Right renal pelvis (tissue), 4 donors: ENCODE measurements around the gene NKX2-1. TPM values are rescaled to one million over a fixed set of nuclear protein-coding genes. Genes with fewer than 3 reads are reported as not detected.
"Not testable (repeated sequence)": the region's sequence is repeated elsewhere in the genome, so short reads cannot be mapped to it uniquely, and the experiment has no call there.

Experiments
- DNase-seq, 4 donors: peaks; one replicate each; pipeline ENCODE4 v3.0.0-alpha.2; 2013; ENCODE audit warnings: low read depth in 4 of 4, low spot score in 3 of 4, missing footprints in 1 of 4
- polyA plus RNA-seq, 4 donors: library from polyadenylated mRNA; unstranded; fragments of 120-200 nt; gene quantifications; one replicate each; pipeline ENCODE4 v1.2.1, GENCODE V29; 2013; ENCODE audit not compliant: insufficient read length in 4 of 4

NKX2-1 gene
- polyA plus RNA-seq, 4 donors = 0.13 to 0.25 TPM; not detected in 2

DNA sequence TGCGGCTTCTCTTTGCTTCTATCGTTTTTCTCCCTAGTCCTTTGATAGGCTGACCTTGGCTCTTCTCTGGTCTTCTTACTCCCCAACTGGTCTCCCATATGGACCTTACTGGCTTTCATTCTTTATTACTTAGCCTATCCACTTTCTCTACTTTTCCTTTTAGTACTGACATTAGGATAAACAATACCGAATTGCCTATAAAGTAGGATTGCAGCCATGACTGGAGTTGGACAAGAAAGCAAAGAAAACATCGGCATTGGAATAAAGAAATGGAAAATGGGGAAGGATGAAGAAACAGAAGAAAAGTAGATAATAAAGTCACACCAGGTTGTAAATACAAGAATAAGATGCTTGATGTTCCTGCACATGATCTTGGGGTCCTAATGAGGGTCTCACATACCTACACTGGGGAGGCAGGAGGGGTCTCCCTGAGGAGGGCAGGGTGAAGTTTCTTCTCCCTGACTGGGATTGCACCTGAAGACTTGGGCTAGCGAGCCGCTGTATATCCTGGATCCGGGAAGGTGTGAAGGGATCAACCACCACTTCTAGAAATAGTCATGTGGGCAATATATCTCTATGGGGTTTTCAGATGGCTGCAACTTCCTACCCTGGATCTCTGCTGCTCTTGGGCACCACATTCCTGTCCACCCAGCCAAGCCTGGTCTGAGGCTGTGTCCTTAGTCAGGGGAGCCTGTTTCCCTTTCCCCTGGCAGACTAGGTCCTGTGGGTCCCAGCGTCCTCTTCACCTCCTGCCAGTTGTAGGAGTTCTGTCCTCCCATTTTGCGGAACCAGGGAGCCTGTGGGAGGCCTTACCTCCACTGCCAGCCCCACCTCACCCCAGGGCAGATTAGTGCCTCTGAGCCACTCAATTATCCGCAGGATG lies 13.1 kb downstream of the NKX2-1 start:
- no peak for DNase-seq

- no peak for DNase-seq
Observed at GRCh38 chr14:36505892-36506731, 13.9 kb downstream of the NKX2-1 start.

- DNase-seq = no peak
Observed at GRCh38 chr14:36505181-36505815, 14.7 kb downstream of the NKX2-1 start.

- no peak for DNase-seq
Observed at GRCh38 chr14:36504771-36505175, 15.3 kb downstream of the NKX2-1 start.

DNA sequence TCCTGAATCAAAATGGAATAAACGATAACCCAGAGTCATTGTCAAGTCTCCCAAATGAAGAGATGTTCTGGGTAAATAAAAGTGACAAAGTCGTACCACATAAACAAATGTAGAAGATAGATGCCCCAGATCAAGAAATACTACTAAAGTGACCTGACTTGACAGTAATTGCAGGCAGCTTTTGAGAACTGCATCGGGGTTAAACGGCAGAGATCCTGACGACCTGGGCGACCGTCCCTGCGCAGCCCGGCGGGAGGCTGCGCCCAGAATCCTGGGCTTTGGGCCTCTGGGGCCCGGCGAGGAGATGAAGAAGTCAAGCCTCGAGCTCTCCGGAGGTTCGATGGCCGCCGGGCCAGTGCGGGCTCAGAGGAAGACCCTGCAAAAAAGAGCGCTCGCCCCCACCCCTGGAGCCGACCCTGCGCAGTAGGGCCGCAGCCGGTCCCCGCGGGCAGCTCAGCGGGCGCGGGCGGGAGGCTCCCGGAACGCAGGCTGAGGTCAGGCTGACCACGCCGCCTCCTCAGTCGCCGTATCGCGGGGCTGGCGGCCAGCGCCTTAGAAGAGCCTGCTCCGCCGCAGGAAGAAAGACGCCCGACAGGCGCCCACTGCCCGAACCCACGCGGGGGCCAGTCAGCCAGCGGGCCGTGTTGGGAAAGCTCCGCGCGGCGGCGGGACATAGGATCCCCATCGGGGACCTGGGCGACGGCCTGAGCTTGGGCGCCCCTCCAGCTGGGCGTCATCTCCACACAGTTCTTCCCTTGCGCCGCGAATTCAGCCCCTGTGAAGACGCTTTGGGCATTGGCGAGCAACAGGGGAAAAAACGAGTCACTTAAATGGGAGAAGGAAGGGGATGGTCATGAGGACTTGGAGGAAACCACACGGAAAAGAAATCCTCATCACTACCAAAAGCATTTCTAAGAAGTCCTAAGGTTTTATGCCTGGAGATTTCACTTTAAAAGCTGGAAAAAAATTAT lies 16.0 kb downstream of the NKX2-1 start:
- no peak for DNase-seq

GRCh38 chr14:36502558-36503508 lies 17.2 kb downstream of the NKX2-1 start:
- DNase-seq = no peak

DNA sequence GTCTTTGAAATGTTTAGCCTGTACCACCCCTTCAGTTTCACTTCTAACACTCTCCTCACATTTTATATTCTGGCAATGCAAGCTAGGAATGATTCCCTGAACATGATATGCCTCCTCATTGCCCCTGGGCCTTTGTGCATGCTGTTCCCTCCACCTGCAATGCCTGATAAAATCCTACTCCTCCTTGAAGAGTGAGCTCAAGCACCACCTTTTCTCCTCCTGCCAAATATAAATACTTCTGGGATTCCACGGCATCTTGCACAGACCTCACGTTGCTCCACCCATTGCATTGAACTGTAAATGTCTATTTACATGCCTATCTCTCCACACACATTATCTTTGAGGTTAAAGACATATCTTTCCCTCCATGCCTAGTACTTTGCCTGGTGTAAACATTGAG lies 21.1 kb downstream of the NKX2-1 start:
- no peak for DNase-seq

GRCh38 chr14:36496346-36496745 lies 23.7 kb downstream of the NKX2-1 start:
- no peak for DNase-seq

- no peak for DNase-seq
Observed at GRCh38 chr14:36495666-36496065, 24.4 kb downstream of the NKX2-1 start.

- DNase-seq = no peak
Observed at GRCh38 chr14:36493761-36494160, 26.3 kb downstream of the NKX2-1 start.

DNA sequence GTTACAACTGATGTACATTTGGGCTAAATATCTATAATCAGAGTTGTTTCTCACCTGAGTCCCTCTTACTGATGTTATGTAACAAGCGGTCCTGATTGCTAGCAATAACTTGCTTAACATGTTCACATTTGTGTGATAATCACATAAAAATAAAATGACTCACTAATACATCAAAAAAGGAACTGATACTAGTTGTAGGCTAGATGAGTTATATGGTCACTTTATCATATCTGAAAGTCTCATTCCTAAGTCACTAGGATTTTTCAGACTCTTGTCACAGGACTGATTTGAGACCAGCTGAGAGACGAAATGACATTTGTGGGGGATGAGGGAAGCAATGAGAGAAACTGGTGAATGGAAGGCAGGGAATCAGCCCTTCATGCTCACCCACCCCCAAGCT lies 34.3 kb downstream of the NKX2-1 start:
- no peak for DNase-seq

DNA sequence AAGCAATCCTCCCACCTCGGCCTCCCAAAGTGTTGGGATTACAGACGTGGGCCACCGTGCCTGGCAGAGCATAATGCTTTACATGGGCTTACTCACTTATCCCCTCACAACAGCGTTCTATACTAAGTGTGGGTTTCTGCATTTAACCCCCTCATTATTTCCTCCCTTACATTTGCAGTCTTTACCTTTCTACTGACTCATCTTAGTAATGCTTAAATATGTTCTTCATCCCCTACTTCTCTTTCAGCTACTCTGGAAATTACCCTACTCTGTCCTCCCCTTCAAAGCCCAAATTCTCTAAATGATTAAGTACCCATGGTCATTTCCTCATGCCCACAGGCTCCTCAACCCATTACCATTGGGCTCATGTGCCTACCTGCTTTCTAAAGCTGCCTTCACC lies 40.7 kb downstream of the NKX2-1 start:
- DNase-seq = no peak

DNA sequence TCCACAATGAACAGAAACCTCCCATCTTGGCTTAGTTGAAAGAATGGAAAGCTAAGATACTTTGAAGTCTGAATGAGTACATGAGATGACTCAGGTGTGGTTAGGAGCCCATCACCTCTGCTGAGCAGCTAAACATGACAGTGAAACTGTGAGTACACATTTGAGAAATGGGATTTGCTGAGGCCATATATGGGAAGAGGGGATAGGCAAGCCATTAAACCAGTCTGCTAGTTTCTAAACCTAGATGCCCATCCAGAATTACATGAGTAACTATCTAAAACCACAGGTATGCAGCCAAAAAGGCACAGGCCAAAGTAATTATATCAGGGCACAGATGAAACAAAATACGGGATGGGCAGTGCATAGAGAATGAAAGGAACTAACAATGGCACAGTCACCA lies 41.2 kb downstream of the NKX2-1 start:
- DNase-seq = no peak

GRCh38 chr14:36477266-36477665 lies 42.8 kb downstream of the NKX2-1 start:
- no peak for DNase-seq

DNA sequence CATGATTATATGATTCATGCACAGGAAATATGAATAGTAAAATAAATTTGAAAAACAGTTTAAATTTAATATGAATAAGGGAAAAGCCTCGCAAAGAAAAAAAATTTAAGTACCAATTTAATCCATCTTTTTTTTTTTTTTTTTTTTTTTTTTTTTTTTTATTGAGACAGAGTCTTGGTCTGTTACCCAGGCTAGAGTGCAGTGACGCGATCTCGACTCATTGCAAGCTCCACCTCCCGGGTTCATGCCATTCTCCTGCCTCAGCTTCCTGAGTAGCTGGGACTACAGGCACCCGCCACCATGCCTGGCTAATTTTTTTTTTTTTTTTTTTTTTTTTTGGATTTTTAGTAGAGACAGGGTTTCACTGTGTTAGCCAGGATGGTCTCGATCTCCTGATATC lies 44.0 kb downstream of the NKX2-1 start:
- not testable (repeated sequence) for DNase-seq

- no peak for DNase-seq
Observed at GRCh38 chr14:36474593-36474992, 45.4 kb downstream of the NKX2-1 start.

DNA sequence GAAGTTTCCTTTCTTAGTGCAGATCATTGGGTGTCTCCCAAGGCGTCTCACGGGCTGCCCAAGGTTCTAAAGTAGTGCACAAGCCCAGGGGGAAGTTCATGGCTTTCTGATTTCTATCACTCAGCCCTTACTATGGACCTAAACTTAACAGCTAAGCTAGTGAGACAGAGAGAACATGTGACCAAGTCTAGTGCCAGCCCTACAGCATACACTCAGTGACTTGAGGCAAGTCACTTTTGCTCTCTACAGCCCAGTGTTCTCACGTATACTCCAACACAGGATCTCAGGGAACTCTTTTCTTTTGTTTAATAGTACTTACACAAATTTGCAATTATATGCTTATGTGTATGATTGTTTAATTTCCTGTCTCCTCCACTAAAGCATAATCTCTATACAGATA lies 48.6 kb downstream of the NKX2-1 start:
- no peak for DNase-seq

GRCh38 chr14:36467332-36467731 lies 52.7 kb downstream of the NKX2-1 start:
- no peak for DNase-seq
